HG02678 (cell line): ENCODE data around the gene PRPF19.

Source experiments
- ATAC-seq: cut with Tn5 transposase; IDR thresholded peaks from one replicate; pipeline ENCODE4 v1.9.1; 2021; ENCODE audit warnings: mild to moderate bottlenecking, moderate library complexity; ENCODE audit not compliant: unreplicated experiment

The PRPF19 gene

DNA sequence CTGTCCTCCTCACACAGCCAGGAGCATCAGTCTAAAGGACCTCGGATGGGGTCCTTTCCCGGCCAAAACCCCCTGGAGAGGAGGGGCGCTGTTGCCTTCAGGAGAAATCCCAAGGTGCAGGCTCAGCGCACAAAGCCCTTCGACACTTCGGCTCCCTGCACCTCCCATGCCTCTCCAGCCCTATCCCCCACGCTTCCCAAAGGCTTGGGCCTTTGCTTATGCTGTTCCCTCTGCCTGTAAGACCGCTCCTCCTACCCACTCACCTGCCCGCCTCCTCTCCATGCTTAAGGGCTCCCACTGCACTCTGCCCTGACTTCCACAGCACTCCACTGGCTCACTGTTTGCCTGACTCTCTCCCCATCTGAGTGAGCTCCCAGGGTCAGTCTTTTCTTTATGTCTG lies 32.1 kb upstream of the PRPF19 start:
- ATAC-seq = no peak

GRCh38 chr11:60937811-60938210 lies 31.4 kb upstream of the PRPF19 start:
- no peak for ATAC-seq

DNA sequence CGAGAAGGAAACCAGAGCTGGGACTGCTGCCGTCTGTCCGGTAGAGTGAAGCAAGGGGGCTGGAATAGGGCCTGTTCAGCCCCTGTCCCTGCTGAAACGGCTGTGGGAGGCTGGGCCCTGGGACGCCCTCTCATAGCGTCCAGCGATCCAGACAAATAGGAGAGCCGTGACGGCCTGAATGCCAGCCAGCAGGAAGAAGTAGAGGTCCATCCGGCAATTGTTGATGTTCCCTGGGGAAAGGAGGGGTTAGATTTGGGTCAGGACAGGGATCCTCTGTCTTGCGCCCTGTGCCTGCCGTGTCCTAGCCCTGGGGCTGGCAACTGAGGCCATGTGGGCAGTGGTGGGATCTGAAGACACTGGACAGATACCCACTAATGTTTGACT lies 30.8 kb upstream of the PRPF19 start:
- ATAC-seq = no peak

GRCh38 chr11:60936467-60937143 lies 30.2 kb upstream of the PRPF19 start:
- no peak for ATAC-seq

DNA sequence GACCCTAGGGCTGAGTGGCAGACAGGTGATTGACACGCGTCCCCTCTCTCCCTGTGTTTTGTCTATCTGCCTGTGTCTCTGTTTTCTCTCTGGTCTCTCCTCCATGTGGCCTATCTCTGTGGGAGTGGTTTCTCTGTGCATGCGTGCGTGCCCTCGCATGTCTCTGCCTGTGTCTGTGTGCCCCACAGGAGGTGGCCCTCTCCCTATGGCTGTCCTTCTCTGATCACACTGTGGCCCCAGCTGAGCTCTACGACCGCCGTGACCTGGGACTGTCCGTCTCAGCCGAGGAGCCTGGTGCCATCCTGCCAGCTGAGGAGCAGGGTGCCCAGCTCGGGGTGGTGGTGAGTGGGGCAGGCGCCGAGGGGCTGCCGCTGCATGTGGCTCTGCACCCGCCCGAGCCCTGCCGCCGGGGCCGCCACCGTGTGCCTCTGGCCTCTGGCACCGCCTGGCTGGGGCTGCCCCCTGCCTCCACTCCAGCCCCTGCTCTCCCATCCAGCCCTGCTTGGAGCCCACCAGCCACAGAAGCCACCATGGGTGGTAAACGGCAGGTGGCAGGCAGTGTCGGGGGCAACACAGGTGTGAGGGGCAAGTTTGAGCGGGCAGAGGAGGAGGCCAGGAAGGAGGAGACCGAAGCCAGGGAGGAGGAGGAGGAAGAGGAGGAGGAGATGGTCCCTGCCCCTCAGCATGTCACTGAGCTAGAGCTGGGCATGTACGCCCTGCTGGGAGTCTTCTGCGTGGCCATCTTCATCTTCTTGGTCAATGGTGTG lies 29.5 kb upstream of the PRPF19 start:
- no peak for ATAC-seq

- ATAC-seq = no peak
Measured at GRCh38 chr11:60934790-60935605, 28.6 kb upstream of the PRPF19 start.

GRCh38 chr11:60934124-60934789 lies 27.9 kb upstream of the PRPF19 start:
- no peak for ATAC-seq

DNA sequence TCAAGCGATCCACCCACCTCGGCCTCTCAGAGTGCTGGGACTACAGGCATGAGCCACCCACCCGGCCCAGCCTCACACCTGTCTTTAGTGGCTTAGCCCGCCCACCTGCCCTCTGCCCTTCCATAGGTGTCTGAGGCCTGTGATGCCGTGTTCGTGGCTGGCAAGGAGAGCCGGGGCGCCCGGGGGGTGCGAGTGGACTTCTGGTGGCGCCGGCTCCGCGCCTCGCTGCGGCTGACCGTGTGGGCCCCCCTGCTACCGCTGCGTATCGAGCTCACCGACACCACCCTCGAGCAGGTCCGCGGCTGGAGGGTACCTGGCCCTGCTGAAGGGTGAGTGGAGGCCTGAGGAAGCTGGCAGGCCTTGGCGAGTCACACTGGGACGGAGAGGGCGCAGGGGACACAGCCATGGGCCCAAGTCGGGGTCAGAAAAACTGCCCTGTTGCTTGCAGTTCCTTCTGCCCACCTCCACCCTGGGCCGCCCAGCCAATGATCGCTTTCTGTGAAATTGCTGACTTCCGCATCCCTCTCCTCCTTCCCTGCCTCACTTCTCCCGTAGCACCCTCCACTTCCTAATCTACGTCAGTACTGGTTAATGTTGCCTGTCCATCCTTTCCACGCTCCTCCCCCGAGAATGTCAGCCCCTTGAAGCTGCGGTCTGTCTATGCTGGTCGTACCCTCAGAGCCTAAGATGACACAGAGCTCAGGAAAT lies 27.2 kb upstream of the PRPF19 start:
- ATAC-seq = no peak

DNA sequence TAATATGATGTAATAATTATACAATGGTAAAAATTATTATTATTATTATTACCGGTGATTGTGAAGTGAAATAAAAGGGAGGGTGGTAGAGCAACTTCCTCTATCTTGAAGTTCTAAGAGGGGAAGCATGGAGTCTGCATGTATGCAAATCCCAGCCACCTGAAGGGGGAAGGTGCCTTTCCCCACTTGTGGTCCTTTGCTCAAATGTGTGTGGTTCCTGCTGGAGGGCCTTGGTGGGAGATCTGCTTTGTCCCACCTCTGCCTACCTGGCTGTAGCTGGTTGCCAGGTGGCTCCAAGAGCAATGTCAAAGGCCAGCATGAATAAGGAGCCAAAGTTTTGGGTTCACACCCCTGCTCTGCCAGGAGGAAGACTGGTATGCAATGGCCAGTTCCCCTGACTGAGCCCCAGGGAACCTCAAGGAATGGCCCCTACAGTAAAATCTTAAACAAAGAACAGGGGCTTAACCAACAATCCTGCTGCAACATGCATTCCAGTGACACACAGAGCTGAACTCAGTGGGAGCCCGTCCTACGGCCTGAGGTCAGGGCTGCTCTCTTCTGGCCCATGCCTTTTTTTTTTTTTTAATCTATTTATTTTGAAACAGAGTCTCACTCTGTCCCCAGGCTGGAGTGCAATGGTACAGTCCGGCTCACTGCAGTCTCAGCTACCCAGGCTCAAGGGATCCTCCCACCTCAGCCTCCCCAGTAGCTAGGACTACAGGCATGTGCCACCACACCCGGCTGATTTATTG lies 26.4 kb upstream of the PRPF19 start:
- ATAC-seq = no peak

- ATAC-seq = no peak
Measured at GRCh38 chr11:60931917-60932316, 25.5 kb upstream of the PRPF19 start.

- ATAC-seq = no peak
Measured at GRCh38 chr11:60930394-60930793, 24.0 kb upstream of the PRPF19 start.

DNA sequence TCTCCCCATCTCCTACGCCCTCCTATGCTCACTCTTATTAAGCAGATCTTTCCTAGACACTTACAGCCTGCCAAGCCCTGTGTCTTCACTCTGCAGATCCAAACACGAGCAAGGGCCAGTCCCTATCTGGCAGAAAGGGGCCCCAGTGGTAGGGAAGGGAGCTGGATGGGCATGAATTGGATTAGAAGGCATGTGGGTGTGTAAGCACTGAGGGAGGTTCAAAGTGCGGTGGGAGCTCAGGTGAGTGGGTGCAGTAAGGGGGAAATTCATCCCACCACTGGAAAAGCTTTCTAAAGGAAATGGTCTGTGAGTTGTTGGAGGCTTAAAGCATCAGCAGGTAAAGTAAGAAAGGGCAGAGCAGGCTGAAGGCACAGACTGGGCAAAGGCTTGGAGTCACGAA lies 23.4 kb upstream of the PRPF19 start:
- ATAC-seq = no peak

- no peak for ATAC-seq
Measured at GRCh38 chr11:60928563-60929001, 22.2 kb upstream of the PRPF19 start.

GRCh38 chr11:60927600-60927999 lies 21.2 kb upstream of the PRPF19 start:
- no peak for ATAC-seq

DNA sequence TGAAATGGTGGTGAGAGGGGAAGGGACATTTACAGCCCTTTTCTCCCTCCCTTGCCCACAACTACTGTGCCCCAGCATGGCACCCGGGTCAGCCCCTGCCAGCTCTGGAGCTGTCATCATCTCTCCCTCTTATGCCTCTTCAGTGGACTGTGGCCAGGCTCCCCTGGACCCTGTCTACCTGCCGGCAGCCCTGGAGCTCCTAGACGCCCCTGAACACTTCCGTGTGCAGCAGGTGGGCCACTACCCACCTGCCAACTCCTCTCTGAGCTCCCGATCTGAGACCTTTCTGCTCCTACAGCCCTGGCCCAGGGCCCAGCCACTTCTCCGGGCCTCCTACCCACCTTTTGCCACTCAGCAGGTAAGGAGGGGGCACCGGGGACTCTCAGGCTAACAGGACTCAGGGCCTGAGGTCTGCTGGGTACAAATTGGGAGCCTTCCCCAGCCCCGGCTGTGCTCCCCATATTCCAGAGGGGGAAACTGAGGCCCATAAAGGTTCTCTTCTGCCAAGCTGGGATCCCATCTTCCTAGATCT lies 20.7 kb upstream of the PRPF19 start:
- ATAC-seq = no peak

GRCh38 chr11:60926500-60926899 lies 20.1 kb upstream of the PRPF19 start:
- no peak for ATAC-seq

- no peak for ATAC-seq
Measured at GRCh38 chr11:60925868-60926267, 19.5 kb upstream of the PRPF19 start.

DNA sequence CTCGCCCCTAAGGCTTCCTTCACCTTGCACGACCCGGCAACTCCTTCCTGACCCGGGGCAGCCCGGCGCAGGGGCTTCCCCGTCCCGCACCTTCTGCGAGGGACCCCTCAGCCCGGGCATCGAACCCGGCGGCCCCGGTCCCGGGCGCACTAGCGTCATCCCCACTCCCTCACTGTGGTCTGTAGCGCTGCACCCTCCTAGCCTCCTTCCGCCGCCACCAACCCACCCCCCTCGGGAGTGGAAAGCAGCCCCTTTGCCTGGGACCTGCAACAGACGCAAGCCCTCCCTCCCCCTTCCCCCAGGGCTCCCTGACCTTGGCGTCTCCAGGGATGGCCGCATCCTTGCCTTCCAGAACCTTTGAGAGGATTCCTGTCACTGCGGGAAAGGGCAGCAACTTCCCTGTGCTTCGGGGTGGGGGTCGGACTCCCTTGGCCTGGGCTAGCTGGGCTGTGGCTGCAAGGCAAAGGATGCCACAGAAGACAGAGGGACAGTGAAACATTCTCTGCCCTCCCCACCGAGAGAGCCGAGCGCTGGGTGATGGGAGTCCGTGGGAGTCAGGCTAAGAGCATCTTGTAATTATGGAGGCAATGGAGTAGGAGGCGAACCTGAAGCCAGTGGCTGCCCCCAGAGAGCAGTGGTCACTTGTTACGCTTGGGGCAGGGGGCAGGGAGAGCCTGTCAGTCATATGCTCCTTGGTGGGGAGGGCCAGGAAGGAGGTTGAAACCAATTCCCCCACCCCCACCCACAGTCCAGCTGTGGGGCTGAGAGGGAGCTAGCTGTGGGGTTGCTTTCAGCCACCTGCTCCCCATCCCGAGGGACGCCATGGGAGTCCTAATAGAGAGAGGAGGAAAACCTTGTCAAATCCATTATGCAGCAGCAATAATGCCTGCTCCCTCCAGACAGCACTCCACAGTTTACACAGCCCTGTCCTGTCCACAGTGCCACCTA lies 18.8 kb upstream of the PRPF19 start:
- ATAC-seq = peak; percentile 34
